HEK293 (cell line): ENCODE measurements around the gene PPP2R2D.

Experiments
- CTCF ChIA-PET: fragments of 350-600 bp; formaldehyde crosslinking; extraction: SDS; loops from one replicate; lab custom pipeline; 2021; ENCODE audit warnings: antibody characterized with exemption; lab: Yijun Ruan, JAX
- POLR2A ChIA-PET: fragments of 300-600 bp; formaldehyde crosslinking; extraction: SDS; loops from one replicate; lab custom pipeline; 2020; ENCODE audit warnings: antibody characterized with exemption, inconsistent platforms; lab: Yijun Ruan, JAX
- H3K27ac ChIP-seq: fragments of 200-500 bp; sonication (Bioruptor generic); 2 replicates; pipeline ENCODE4 v1.5.1; 2014; ENCODE audit warnings: low read depth, low read length, control low read depth, inconsistent platforms; ENCODE audit errors: extremely low read depth
- H3K36me3 ChIP-seq, 2 experiments: fragments of 200-500 bp in 1 of 2; sonication (Bioruptor generic) in 1 of 2; 1 replicate in 1 of 2; 2 replicates in 1 of 2; pipeline ENCODE4 v1.5.1; 2014 to 2017; ENCODE audit warnings: inconsistent platforms in 2 of 2, low read length in 2 of 2; ENCODE audit not compliant: control insufficient read depth in 2 of 2, insufficient read depth in 1 of 2
- H3K4me1 ChIP-seq: fragments of 200-500 bp; sonication (Bioruptor generic); 2 replicates; pipeline ENCODE4 v1.5.1; 2014; ENCODE audit warnings: mild to moderate bottlenecking, low read length, inconsistent platforms; ENCODE audit not compliant: control insufficient read depth, insufficient read depth
- H3K4me3 ChIP-seq: 2 replicates; pipeline ENCODE4 v1.5.1; 2011; ENCODE audit warnings: low read depth, mild to moderate bottlenecking, control low read depth, low read length, moderate library complexity
- H3K9me3 ChIP-seq: fragments of 200-500 bp; sonication (Bioruptor generic); 2 replicates; pipeline ENCODE4 v1.5.1; 2014; ENCODE audit warnings: low read depth, low read length, inconsistent platforms; ENCODE audit not compliant: control insufficient read depth, insufficient read depth
- BCL6B ChIP-seq: fragments of 450-650 bp; formaldehyde crosslinking; IDR thresholded peaks from 2 replicates; pipeline ENCODE4 v1.5.1; 2017; ENCODE audit warnings: missing biosample characterization, missing genetic modification characterization
- GFI1B ChIP-seq: fragments of 450-650 bp; formaldehyde crosslinking; IDR thresholded peaks from 2 replicates; pipeline ENCODE4 v1.5.1; 2016; ENCODE audit warnings: missing biosample characterization, missing genetic modification characterization
- HIC1 ChIP-seq: fragments of 450-650 bp; formaldehyde crosslinking; IDR thresholded peaks from 2 replicates; pipeline ENCODE4 v1.5.1; 2016; ENCODE audit warnings: missing biosample characterization, missing genetic modification characterization
- INSM2 ChIP-seq: fragments of 450-650 bp; formaldehyde crosslinking; IDR thresholded peaks from 2 replicates; pipeline ENCODE4 v1.5.1; 2016; ENCODE audit warnings: missing biosample characterization, missing genetic modification characterization
- KLF17 ChIP-seq: fragments of 450-650 bp; formaldehyde crosslinking; IDR thresholded peaks from 2 replicates; pipeline ENCODE4 v1.5.1; 2016; ENCODE audit warnings: missing biosample characterization, missing genetic modification characterization
- KLF8 ChIP-seq: fragments of 450-650 bp; formaldehyde crosslinking; IDR thresholded peaks from 2 replicates; pipeline ENCODE4 v1.5.1; 2016; ENCODE audit warnings: missing biosample characterization, missing genetic modification characterization
- ZBTB10 ChIP-seq: fragments of 450-650 bp; formaldehyde crosslinking; IDR thresholded peaks from 2 replicates; pipeline ENCODE4 v1.5.1; 2016; ENCODE audit warnings: missing biosample characterization, missing genetic modification characterization
- ZBTB26 ChIP-seq: fragments of 450-650 bp; formaldehyde crosslinking; optimal IDR thresholded peaks from 2 replicates; pipeline ENCODE3; 2016; ENCODE audit warnings: missing biosample characterization, mild to moderate bottlenecking, missing genetic modification characterization
- ZIC2 ChIP-seq: fragments of 450-650 bp; formaldehyde crosslinking; IDR thresholded peaks from 2 replicates; pipeline ENCODE4 v1.5.1; 2016; ENCODE audit warnings: missing biosample characterization, missing genetic modification characterization
- ZNF10 ChIP-seq: fragments of 450-650 bp; formaldehyde crosslinking; IDR thresholded peaks from 2 replicates; pipeline ENCODE4 v1.5.1; 2017; ENCODE audit warnings: missing biosample characterization, missing genetic modification characterization
- ZNF155 ChIP-seq: fragments of 450-650 bp; formaldehyde crosslinking; IDR thresholded peaks from 2 replicates; pipeline ENCODE4 v1.5.1; 2016; ENCODE audit warnings: missing biosample characterization, missing genetic modification characterization
- ZNF394 ChIP-seq: fragments of 450-650 bp; formaldehyde crosslinking; IDR thresholded peaks from 2 replicates; pipeline ENCODE4 v1.5.1; 2016; ENCODE audit warnings: missing biosample characterization, missing genetic modification characterization, mild to moderate bottlenecking, moderate library complexity, borderline replicate concordance
- ZNF404 ChIP-seq: fragments of 450-650 bp; formaldehyde crosslinking; IDR thresholded peaks from 2 replicates; pipeline ENCODE4 v1.5.1; 2017; ENCODE audit warnings: missing biosample characterization, missing genetic modification characterization
- ZNF510 ChIP-seq: fragments of 450-650 bp; formaldehyde crosslinking; IDR thresholded peaks from 2 replicates; pipeline ENCODE4 v1.5.1; 2018; ENCODE audit warnings: mild to moderate bottlenecking, missing genetic modification characterization, missing biosample characterization; ENCODE audit not compliant: insufficient replicate concordance
- ZNF529 ChIP-seq: fragments of 450-650 bp; formaldehyde crosslinking; IDR thresholded peaks from 2 replicates; pipeline ENCODE4 v1.5.1; 2017; ENCODE audit warnings: missing genetic modification characterization, missing biosample characterization; ENCODE audit not compliant: insufficient replicate concordance
- ZNF571 ChIP-seq: fragments of 450-650 bp; formaldehyde crosslinking; IDR thresholded peaks from 2 replicates; pipeline ENCODE4 v1.5.0; 2017; ENCODE audit warnings: missing biosample characterization, missing genetic modification characterization
- ZNF692 ChIP-seq: fragments of 450-650 bp; formaldehyde crosslinking; IDR thresholded peaks from 2 replicates; pipeline ENCODE4 v1.5.1; 2016; ENCODE audit warnings: missing biosample characterization, missing genetic modification characterization
- ZNF777 ChIP-seq: fragments of 450-650 bp; formaldehyde crosslinking; IDR thresholded peaks from 2 replicates; pipeline ENCODE4 v1.5.1; 2017; ENCODE audit warnings: missing biosample characterization, missing genetic modification characterization, borderline replicate concordance
- ZNF791 ChIP-seq: fragments of 450-650 bp; formaldehyde crosslinking; IDR thresholded peaks from 2 replicates; pipeline ENCODE4 v1.5.1; 2016; ENCODE audit warnings: missing biosample characterization, missing genetic modification characterization
- ZNF792 ChIP-seq: fragments of 450-650 bp; formaldehyde crosslinking; IDR thresholded peaks from 2 replicates; pipeline ENCODE4 v1.5.1; 2016; ENCODE audit warnings: missing biosample characterization, missing genetic modification characterization
- ZNF837 ChIP-seq: fragments of 450-650 bp; formaldehyde crosslinking; IDR thresholded peaks from 2 replicates; pipeline ENCODE4 v1.5.1; 2016; ENCODE audit warnings: missing biosample characterization, missing genetic modification characterization
- ZNF843 ChIP-seq: fragments of 450-650 bp; formaldehyde crosslinking; IDR thresholded peaks from 2 replicates; pipeline ENCODE4 v1.5.1; 2016; ENCODE audit warnings: missing biosample characterization, missing genetic modification characterization
- ZSCAN30 ChIP-seq: fragments of 450-650 bp; IDR thresholded peaks from 2 replicates; pipeline ENCODE4 v1.5.1; 2018; ENCODE audit warnings: missing biosample characterization, mild to moderate bottlenecking, missing genetic modification characterization, moderate library complexity
- ZXDB ChIP-seq: fragments of 450-650 bp; formaldehyde crosslinking; IDR thresholded peaks from 2 replicates; pipeline ENCODE4 v1.5.1; 2016; ENCODE audit warnings: missing biosample characterization, missing genetic modification characterization

Gene PPP2R2D

GRCh38 chr10:131866673-131867072, 34.1 kb upstream of the PPP2R2D start:
- Histone ChIP-seq H3K36me3 (no peaks in the 10 kb centered on the region), H3K27ac (no peak overlapping the region), H3K4me1 (no peaks in the 10 kb centered on the region), H3K9me3 (no peaks in the 10 kb centered on the region), H3K4me3 (no peak overlapping the region)
- TF ChIP-seq ZXDB (no peak), ZSCAN30 (tag by site-specific recombination) (no peak), ZNF692 (tag by site-specific recombination) (no peak), ZBTB26 (tag by site-specific recombination) (no peak), ZNF837 (tag by site-specific recombination) (no peak), KLF17 (tag by site-specific recombination) (no peak), HIC1 (tag by site-specific recombination) (no peak), GFI1B (no peak), KLF8 (no peak), ZNF792 (tag by site-specific recombination) (no peak), ZNF510 (tag by site-specific recombination) (no peak)
- POLR2A ChIA-PET = no interaction called here
- CTCF ChIA-PET = no interaction called here

GRCh38 chr10:131868436-131868835, 32.4 kb upstream of the PPP2R2D start:
- ChIA-PET CTCF (no interaction called here), POLR2A (no interaction called here)
- Histone ChIP-seq H3K9me3 (no peaks in the 10 kb centered on the region), H3K27ac (no peak overlapping the region), H3K36me3 (no peaks in the 10 kb centered on the region), H3K4me3 (no peak overlapping the region), H3K4me1 (no peaks in the 10 kb centered on the region)
- TF ChIP-seq ZBTB10 (tag by site-specific recombination) = no peak
- no peak for TF ChIP-seq ZIC2 (tag by site-specific recombination)
- TF ChIP-seq ZNF571 (tag by site-specific recombination) = no peak
- TF ChIP-seq ZNF843 (tag by site-specific recombination) = no peak
- no peak for TF ChIP-seq INSM2 (tag by site-specific recombination)
- TF ChIP-seq BCL6B = no peak
- no peak for TF ChIP-seq ZNF777 (tag by site-specific recombination)
- TF ChIP-seq ZNF394 (tag by site-specific recombination) = no peak
- no peak for TF ChIP-seq ZNF837 (tag by site-specific recombination)
- TF ChIP-seq ZNF529 (tag by site-specific recombination) = no peak
- TF ChIP-seq ZNF10 (tag by site-specific recombination) = no peak
- TF ChIP-seq ZNF791 (tag by site-specific recombination) = no peak
- no peak for TF ChIP-seq ZNF155 (tag by site-specific recombination)
- TF ChIP-seq ZNF404 (tag by site-specific recombination) = no peak
